HepG2 (cell line): ENCODE results near the gene ITGB5. TPM values are rescaled to one million over a fixed set of nuclear protein-coding genes. Genes with fewer than 3 reads are reported as not detected.

Experiments used
- ATAC-seq: fragments of 200-7000 bp; cut with Tn5 transposase; 3 replicates; pipeline ENCODE4 v1.9.1; 2020; ENCODE audit warnings: mild to moderate bottlenecking, moderate library complexity
- BruUV-seq: library from RNA; stranded (reverse); fragments of 400-500 nt; replicated peaks from 2 replicates; lab custom pipeline; 2021; lab: Mats Ljungman, UMichigan
- CTCF ChIA-PET: fragments of 300-600 bp; formaldehyde crosslinking; extraction: SDS; loops from one replicate; lab custom pipeline; 2021; ENCODE audit warnings: low total read pairs, inconsistent platforms, low intra/inter-chr PET ratio; lab: Yijun Ruan, JAX
- POLR2A ChIA-PET: fragments of 350-600 bp; sonication (Branson Sonifier 250); formaldehyde crosslinking; loops from one replicate; lab custom pipeline; 2020; ENCODE audit warnings: antibody characterized with exemption, inconsistent platforms; lab: Yijun Ruan, JAX
- DNase-seq: peaks from one replicate; pipeline ENCODE4 v3.0.0-alpha.2; 2015; ENCODE audit warnings: low spot score
- FAIRE-seq: peaks from 3 replicates; lab custom pipeline; 2011; peaks lifted over from hg19 to GRCh38; lab: Jason Lieb, UNC
- H2AFZ ChIP-seq: one replicate; pipeline ENCODE4 v1.6.1; 2011; ENCODE audit warnings: low read length, inconsistent platforms
- H3K27ac ChIP-seq: fragments of 300-600 bp; 3 replicates; pipeline ENCODE4 v1.8.0; 2011; ENCODE audit warnings: mixed run types, mild to moderate bottlenecking, mixed read lengths, low read length, inconsistent platforms; ENCODE audit not compliant: insufficient read depth; ENCODE audit errors: extremely low read length
- H3K27me3 ChIP-seq, 2 experiments: fragments of 200-600 bp in 1 of 2; 2 replicates in 1 of 2; 3 replicates in 1 of 2; pipeline versions ENCODE4 v1.6.0 to v1.8.0; 2011; ENCODE audit warnings: low read length in 2 of 2, mild to moderate bottlenecking in 2 of 2, moderate library complexity in 2 of 2, inconsistent platforms in 1 of 2; ENCODE audit not compliant: insufficient read depth in 2 of 2, control insufficient read depth in 1 of 2
- H3K36me3 ChIP-seq, 2 experiments: fragments of 200-600 bp in 1 of 2; replicated peaks in 1 of 2; 2 replicates in 1 of 2; 3 replicates in 1 of 2; pipeline versions ENCODE4 v1.5.1 to v1.8.0; 2011; ENCODE audit warnings: low read length in 2 of 2, inconsistent platforms in 1 of 2; ENCODE audit not compliant: insufficient read depth in 2 of 2, control insufficient read depth in 1 of 2
- H3K4me1 ChIP-seq: 2 replicates; pipeline ENCODE4 v1.5.1; 2012; ENCODE audit warnings: low read length, inconsistent platforms; ENCODE audit not compliant: insufficient read depth
- H3K4me2 ChIP-seq: 2 replicates; pipeline ENCODE4 v1.6.0; 2011; ENCODE audit warnings: low read depth, low read length, inconsistent platforms
- H3K4me3 ChIP-seq, 3 experiments: fragments of 200-600 bp in 1 of 3; sonication (generic), shearing (Covaris generic) in 1 of 3; replicated peaks in 1 of 3; 2 replicates each; pipeline ENCODE4 v1.5.1; 2011 to 2016; ENCODE audit warnings: low read length in 3 of 3, inconsistent platforms in 2 of 3, low read depth in 2 of 3, mild to moderate bottlenecking in 2 of 3, control low read depth in 1 of 3, mixed read lengths in 1 of 3; ENCODE audit not compliant: insufficient read depth in 1 of 3
- H3K79me2 ChIP-seq: one replicate; pipeline ENCODE4 v1.6.1; 2011; ENCODE audit warnings: low read length, inconsistent platforms; ENCODE audit not compliant: insufficient read depth
- H3K9ac ChIP-seq: 2 replicates; pipeline ENCODE4 v1.6.0; 2011; ENCODE audit warnings: mild to moderate bottlenecking, low read depth, low read length, inconsistent platforms; ENCODE audit not compliant: insufficient read depth
- H3K9me3 ChIP-seq: 2 replicates; pipeline ENCODE4 v1.5.1; 2012; ENCODE audit warnings: mild to moderate bottlenecking, low read length
- H4K20me1 ChIP-seq: 2 replicates; pipeline ENCODE4 v1.6.0; 2011; ENCODE audit warnings: inconsistent platforms, mild to moderate bottlenecking, low read length, moderate library complexity; ENCODE audit not compliant: insufficient read depth
- KAT2B ChIP-seq: fragments of 150-350 bp; IDR thresholded peaks from 2 replicates; pipeline ENCODE4 v1.6.1; 2014; ENCODE audit warnings: low read depth, low read length, borderline replicate concordance
- PLRG1 ChIP-seq: fragments of 450-650 bp; conservative IDR thresholded peaks from 2 replicates; pipeline ENCODE4 v1.6.1; 2016
- ZFP36L2 ChIP-seq: sonication (generic); formaldehyde crosslinking; IDR thresholded peaks from 2 replicates; pipeline ENCODE4 v1.4.0; 2020; ENCODE audit warnings: missing genetic modification reagents
- WGBS: methylation state at CpG from one replicate; pipeline ENCODE4 v1.1.6; 2017; ENCODE audit warnings: low lambda C conversion rate; 5-methylcytosine and 5-hydroxymethylcytosine counted together
- in situ Hi-C: cut with HindIII; loops from 2 replicates; pipeline ENCODE4 v1.10.0; 2017; ENCODE audit warnings: low pct_unique_long_range_greater_than_20kb; ENCODE audit not compliant: extremely low pct_ligation_motif_present
- intact Hi-C: fragments of 100-400 bp; cut with micrococcal nuclease; formaldehyde crosslinking; loops from one replicate; pipeline ENCODE4 v1.10.0; 2022; ENCODE audit not compliant: unreplicated experiment
- polyA plus RNA-seq, 8 experiments: library from polyadenylated mRNA; depleted of rRNA in 3 of 8; stranded (reverse) in 7 of 8; unstranded in 1 of 8; fragments of >200 nt; fragmentation: Illumina TruSeq in 4 of 8; extraction: Trizol in 4 of 8; gene quantifications; 2 replicates each; pipeline versions ENCODE4 v1.2.1 to v1.2.3, GENCODE V29; 2011 to 2016; ENCODE audit warnings: low read depth in 4 of 8, missing spikeins in 1 of 8, mixed read lengths in 1 of 8; ENCODE audit not compliant: insufficient read depth in 1 of 8
- total RNA-seq, 5 experiments: library from RNA; depleted of rRNA; stranded (reverse); fragments of >200 nt; fragmentation: Illumina TruSeq; extraction: Trizol; gene quantifications; 2 replicates each; pipeline ENCODE4 v1.2.3, GENCODE V29; 2016; ENCODE audit warnings: low read depth in 1 of 5
- TF ChIP-seq, protein P1 (sequence below): sonication (generic); formaldehyde crosslinking; IDR thresholded peaks from 2 replicates; pipeline ENCODE4 v1.4.0; 2020; ENCODE audit warnings: missing genetic modification reagents, borderline replicate concordance
- TF ChIP-seq, protein P2 (sequence below), 2 experiments: sonication (generic) in 1 of 2; formaldehyde crosslinking in 1 of 2; IDR thresholded peaks; 2 replicates each; pipeline versions ENCODE4 v1.4.0 to v1.6.1; 2016 to 2020; ENCODE audit warnings: borderline replicate concordance in 1 of 2, low read depth in 1 of 2, mild to moderate bottlenecking in 1 of 2, missing genetic modification reagents in 1 of 2
- TF ChIP-seq, protein P3 (sequence below): sonication (generic); formaldehyde crosslinking; IDR thresholded peaks from 2 replicates; pipeline ENCODE4 v1.8.0; 2022; ENCODE audit warnings: mild to moderate bottlenecking, missing genetic modification reagents, borderline replicate concordance
- TF ChIP-seq, protein P4 (sequence below): sonication (generic); formaldehyde crosslinking; IDR thresholded peaks from 2 replicates; pipeline ENCODE4 v1.4.0; 2020; ENCODE audit warnings: mild to moderate bottlenecking, missing genetic modification reagents

The ITGB5 gene
- total and polyA plus RNA-seq, 2 of the 13 experiments (the other 11 are each of a cell fraction or from before 2014, with no cell fraction given), result 74.1 to 343 TPM

DNA sequence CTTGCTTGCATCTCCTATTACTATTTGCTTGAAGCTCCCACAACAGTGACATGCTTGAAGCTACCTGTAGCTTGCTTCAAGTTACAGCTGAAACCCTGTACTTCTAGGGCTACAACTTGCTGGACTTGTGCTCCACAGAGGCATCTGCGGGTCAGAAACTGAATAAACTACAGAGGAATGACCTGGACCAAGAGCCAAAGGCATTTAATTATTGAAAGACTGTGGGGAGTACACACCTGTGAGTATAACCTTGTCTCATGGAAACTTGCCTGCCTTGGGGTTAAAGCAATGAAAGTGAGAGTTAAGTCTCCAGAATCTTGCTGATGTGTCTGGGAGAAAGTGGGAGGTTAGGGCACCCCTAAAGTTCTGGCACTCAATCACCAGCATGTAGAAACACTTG, 87.1 kb downstream of the ITGB5 start:
- Histone ChIP-seq H3K36me3 (peaks cover 32 to 73% of the 10 kb centered on the region in 2 experiments), H3K4me3 (no peak overlapping the region), H3K27ac (no peak overlapping the region), H3K9me3 (no peaks in the 10 kb centered on the region), H3K4me2 (no peak overlapping the region), H3K9ac (no peak overlapping the region), H2AFZ (no peak overlapping the region), H3K79me2 (no peaks in the 10 kb centered on the region), H3K27me3 (no peaks in the 10 kb centered on the region), H4K20me1 (no peaks in the 10 kb centered on the region), H3K4me1 (no peaks in the 10 kb centered on the region)
- intact Hi-C loops (no loop called here), in situ Hi-C loops (no loop called here)
- CTCF ChIA-PET, result no interaction called here
- DNase-seq (no peak), ATAC-seq (no peak), FAIRE-seq (no peak)
- BruUV-seq, result no TSS peak
- 100% methylated on average over 1 of the region's 1 CpG for WGBS
- POLR2A ChIA-PET, result no interaction called here
- TF ChIP-seq ZFP36L2 (CRISPR knock-in tag) (no peak), KAT2B (no peak), PLRG1 (no peak)
- TF ChIP-seq, protein P1, sequence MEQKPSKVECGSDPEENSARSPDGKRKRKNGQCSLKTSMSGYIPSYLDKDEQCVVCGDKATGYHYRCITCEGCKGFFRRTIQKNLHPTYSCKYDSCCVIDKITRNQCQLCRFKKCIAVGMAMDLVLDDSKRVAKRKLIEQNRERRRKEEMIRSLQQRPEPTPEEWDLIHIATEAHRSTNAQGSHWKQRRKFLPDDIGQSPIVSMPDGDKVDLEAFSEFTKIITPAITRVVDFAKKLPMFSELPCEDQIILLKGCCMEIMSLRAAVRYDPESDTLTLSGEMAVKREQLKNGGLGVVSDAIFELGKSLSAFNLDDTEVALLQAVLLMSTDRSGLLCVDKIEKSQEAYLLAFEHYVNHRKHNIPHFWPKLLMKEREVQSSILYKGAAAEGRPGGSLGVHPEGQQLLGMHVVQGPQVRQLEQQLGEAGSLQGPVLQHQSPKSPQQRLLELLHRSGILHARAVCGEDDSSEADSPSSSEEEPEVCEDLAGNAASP (CRISPR knock-in tag), result no peak
- TF ChIP-seq, protein P2, sequence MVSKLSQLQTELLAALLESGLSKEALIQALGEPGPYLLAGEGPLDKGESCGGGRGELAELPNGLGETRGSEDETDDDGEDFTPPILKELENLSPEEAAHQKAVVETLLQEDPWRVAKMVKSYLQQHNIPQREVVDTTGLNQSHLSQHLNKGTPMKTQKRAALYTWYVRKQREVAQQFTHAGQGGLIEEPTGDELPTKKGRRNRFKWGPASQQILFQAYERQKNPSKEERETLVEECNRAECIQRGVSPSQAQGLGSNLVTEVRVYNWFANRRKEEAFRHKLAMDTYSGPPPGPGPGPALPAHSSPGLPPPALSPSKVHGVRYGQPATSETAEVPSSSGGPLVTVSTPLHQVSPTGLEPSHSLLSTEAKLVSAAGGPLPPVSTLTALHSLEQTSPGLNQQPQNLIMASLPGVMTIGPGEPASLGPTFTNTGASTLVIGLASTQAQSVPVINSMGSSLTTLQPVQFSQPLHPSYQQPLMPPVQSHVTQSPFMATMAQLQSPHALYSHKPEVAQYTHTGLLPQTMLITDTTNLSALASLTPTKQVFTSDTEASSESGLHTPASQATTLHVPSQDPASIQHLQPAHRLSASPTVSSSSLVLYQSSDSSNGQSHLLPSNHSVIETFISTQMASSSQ (IDR thresholded peaks at IDR 0.05; ENCODE audit: low read depth), result no peak
- TF ChIP-seq, protein P2 (CRISPR knock-in tag; IDR thresholded peaks at IDR 0.05; ENCODE audit: borderline replicate concordance), result no peak
- TF ChIP-seq, protein P3, sequence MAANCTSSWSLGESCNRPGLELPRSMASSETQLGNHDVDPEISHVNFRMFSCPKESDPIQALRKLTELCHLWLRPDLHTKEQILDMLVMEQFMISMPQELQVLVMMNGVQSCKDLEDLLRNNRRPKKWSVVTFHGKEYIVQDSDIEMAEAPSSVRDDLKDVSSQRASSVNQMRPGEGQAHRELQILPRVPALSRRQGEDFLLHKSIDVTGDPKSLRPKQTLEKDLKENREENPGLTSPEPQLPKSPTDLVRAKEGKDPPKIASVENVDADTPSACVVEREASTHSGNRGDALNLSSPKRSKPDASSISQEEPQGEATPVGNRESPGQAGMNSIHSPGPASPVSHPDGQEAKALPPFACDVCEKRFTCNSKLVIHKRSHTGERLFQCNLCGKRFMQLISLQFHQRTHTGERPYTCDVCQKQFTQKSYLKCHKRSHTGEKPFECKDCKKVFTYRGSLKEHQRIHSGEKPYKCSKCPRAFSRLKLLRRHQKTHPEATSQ, result no peak
- TF ChIP-seq, protein P4, sequence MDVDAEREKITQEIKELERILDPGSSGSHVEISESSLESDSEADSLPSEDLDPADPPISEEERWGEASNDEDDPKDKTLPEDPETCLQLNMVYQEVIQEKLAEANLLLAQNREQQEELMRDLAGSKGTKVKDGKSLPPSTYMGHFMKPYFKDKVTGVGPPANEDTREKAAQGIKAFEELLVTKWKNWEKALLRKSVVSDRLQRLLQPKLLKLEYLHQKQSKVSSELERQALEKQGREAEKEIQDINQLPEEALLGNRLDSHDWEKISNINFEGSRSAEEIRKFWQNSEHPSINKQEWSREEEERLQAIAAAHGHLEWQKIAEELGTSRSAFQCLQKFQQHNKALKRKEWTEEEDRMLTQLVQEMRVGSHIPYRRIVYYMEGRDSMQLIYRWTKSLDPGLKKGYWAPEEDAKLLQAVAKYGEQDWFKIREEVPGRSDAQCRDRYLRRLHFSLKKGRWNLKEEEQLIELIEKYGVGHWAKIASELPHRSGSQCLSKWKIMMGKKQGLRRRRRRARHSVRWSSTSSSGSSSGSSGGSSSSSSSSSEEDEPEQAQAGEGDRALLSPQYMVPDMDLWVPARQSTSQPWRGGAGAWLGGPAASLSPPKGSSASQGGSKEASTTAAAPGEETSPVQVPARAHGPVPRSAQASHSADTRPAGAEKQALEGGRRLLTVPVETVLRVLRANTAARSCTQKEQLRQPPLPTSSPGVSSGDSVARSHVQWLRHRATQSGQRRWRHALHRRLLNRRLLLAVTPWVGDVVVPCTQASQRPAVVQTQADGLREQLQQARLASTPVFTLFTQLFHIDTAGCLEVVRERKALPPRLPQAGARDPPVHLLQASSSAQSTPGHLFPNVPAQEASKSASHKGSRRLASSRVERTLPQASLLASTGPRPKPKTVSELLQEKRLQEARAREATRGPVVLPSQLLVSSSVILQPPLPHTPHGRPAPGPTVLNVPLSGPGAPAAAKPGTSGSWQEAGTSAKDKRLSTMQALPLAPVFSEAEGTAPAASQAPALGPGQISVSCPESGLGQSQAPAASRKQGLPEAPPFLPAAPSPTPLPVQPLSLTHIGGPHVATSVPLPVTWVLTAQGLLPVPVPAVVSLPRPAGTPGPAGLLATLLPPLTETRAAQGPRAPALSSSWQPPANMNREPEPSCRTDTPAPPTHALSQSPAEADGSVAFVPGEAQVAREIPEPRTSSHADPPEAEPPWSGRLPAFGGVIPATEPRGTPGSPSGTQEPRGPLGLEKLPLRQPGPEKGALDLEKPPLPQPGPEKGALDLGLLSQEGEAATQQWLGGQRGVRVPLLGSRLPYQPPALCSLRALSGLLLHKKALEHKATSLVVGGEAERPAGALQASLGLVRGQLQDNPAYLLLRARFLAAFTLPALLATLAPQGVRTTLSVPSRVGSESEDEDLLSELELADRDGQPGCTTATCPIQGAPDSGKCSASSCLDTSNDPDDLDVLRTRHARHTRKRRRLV (CRISPR knock-in tag), result no peak
